K562 (cell line): ENCODE measurements around the gene ANXA9. TPM values are rescaled to one million over a fixed set of nuclear protein-coding genes. Genes with fewer than 3 reads are reported as not detected.
A peak's percentile ranks its signal among the peaks of the same experiment; 100 is the strongest.

Source experiments
- HNRNPUL1 ChIP-seq: fragments of 200-400 bp; formaldehyde crosslinking; IDR thresholded peaks from 2 replicates; pipeline ENCODE4 v1.6.1; 2017; ENCODE audit warnings: low read length
- polyA plus RNA-seq, 8 experiments: library from polyadenylated mRNA; depleted of rRNA in 4 of 8; stranded (reverse) in 5 of 8; unstranded in 3 of 8; fragments of >200 nt; fragmentation: Nextera tagmentation in 2 of 8; fragmentation: Illumina TruSeq in 1 of 8; extraction: Ambion mirVana in 2 of 8; extraction: Trizol in 1 of 8; gene quantifications; 2 replicates each; pipeline versions ENCODE4 v1.2.1 to v1.2.3, GENCODE V29; 2011 to 2014; ENCODE audit warnings: inconsistent platforms in 1 of 8, missing spikeins in 1 of 8
- total RNA-seq, 7 experiments: library from RNA; depleted of rRNA in 6 of 7; stranded (reverse); fragments of >200 nt in 6 of 7; fragmentation: Illumina TruSeq in 2 of 7; extraction: Trizol in 2 of 7; gene quantifications; 2 replicates each; pipeline versions ENCODE4 v1.2.1 to v1.2.3, GENCODE V29; 2011 to 2021; ENCODE audit warnings: low replicate concordance in 1 of 7
- TF ChIP-seq, protein P1 (sequence below): sonication (generic); formaldehyde crosslinking; IDR thresholded peaks from 2 replicates; pipeline ENCODE4 v1.8.0; 2023; ENCODE audit warnings: mild to moderate bottlenecking, missing genetic modification reagents
- TF ChIP-seq, protein P2 (sequence below), 2 experiments: fragments of 450-650 bp; IDR thresholded peaks; 2 replicates each; pipeline ENCODE4 v1.6.1; 2016

Gene ANXA9
- total and polyA plus RNA-seq, 9 of the 15 experiments (the other 6 are each of a cell fraction or from before 2014, with no cell fraction given): 0.24 to 1.6 (median 0.57) TPM

DNA sequence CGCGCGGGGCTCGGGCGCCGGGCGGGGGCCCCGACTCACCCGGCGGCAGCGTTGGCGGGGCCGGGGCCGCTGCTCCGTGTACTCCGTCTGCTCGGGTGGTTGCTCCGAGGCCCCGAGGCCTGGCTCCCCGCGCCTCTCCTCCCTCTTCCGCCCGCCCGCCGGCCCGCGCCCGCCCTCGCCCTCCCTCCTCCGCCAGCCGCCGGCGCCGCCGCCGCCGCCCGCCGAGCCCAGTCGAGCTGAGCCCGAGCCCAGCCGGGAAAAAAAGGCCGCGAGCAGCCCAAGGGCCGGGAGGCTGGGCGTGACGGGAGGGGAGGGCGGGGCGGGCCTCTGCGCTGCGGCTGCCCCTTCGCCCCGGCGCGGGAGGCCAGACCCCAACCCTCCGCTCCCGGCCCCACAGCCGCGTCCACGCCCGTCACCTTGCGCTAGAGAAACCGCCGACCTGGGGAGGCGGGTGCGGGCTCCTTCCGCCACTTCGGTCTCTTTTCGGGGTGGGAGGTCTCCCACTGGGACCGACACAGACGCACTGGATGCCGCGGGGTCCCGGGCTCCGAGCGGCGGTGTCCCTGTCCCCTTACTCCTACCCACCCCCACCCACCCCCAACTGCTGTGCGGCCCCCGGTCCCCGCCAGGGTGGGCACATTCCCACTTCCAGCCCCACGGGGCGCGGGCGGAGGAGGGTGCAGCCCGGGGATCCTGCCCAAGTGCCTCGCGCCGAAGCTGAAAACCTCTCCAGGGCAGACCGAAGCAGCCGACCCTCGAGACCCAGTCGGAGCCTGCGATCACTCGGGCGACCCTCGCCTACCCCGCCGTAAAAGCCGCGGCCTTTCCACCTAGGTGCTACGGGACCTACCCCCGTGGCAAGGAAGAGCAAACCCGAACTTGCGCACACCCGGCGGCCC, 7.3 kb upstream of the ANXA9 start, which contains the start of gene CERS2 (continued):
- TF ChIP-seq, protein P1, sequence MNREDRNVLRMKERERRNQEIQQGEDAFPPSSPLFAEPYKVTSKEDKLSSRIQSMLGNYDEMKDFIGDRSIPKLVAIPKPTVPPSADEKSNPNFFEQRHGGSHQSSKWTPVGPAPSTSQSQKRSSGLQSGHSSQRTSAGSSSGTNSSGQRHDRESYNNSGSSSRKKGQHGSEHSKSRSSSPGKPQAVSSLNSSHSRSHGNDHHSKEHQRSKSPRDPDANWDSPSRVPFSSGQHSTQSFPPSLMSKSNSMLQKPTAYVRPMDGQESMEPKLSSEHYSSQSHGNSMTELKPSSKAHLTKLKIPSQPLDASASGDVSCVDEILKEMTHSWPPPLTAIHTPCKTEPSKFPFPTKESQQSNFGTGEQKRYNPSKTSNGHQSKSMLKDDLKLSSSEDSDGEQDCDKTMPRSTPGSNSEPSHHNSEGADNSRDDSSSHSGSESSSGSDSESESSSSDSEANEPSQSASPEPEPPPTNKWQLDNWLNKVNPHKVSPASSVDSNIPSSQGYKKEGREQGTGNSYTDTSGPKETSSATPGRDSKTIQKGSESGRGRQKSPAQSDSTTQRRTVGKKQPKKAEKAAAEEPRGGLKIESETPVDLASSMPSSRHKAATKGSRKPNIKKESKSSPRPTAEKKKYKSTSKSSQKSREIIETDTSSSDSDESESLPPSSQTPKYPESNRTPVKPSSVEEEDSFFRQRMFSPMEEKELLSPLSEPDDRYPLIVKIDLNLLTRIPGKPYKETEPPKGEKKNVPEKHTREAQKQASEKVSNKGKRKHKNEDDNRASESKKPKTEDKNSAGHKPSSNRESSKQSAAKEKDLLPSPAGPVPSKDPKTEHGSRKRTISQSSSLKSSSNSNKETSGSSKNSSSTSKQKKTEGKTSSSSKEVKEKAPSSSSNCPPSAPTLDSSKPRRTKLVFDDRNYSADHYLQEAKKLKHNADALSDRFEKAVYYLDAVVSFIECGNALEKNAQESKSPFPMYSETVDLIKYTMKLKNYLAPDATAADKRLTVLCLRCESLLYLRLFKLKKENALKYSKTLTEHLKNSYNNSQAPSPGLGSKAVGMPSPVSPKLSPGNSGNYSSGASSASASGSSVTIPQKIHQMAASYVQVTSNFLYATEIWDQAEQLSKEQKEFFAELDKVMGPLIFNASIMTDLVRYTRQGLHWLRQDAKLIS (CRISPR knock-in tag): 0 out of 2 replicates have a peak, but pooled peaks have one; percentile 79
- no peak for TF ChIP-seq HNRNPUL1
- TF ChIP-seq, protein P2, sequence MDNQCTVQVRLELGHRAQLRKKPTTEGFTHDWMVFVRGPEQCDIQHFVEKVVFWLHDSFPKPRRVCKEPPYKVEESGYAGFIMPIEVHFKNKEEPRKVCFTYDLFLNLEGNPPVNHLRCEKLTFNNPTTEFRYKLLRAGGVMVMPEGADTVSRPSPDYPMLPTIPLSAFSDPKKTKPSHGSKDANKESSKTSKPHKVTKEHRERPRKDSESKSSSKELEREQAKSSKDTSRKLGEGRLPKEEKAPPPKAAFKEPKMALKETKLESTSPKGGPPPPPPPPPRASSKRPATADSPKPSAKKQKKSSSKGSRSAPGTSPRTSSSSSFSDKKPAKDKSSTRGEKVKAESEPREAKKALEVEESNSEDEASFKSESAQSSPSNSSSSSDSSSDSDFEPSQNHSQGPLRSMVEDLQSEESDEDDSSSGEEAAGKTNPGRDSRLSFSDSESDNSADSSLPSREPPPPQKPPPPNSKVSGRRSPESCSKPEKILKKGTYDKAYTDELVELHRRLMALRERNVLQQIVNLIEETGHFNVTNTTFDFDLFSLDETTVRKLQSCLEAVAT (IDR thresholded peaks at IDR 0.05): 0 out of 4 replicates have a peak, but pooled peaks of 1 of the 2 experiments have one; percentile 42
